Endometrial microvascular endothelial cells (primary cell): Measurements from ENCODE around the gene SNAI1. TPM values are rescaled to one million over a fixed set of nuclear protein-coding genes. Genes with fewer than 3 reads are reported as not detected.
"Not testable (repeated sequence)": the region's sequence is repeated elsewhere in the genome, so short reads cannot be mapped to it uniquely, and the experiment has no call there.

Source experiments
- in situ Hi-C: cut with HindIII; loops from 2 replicates; pipeline ENCODE4 v1.10.0; 2017; ENCODE audit warnings: low sequenced_read_pairs, low pct_unique_long_range_greater_than_20kb; ENCODE audit errors: inconsistent ontology term
- total RNA-seq: library from RNA; depleted of rRNA; stranded (reverse); fragments of >200 nt; gene quantifications from one replicate; pipeline ENCODE4 v1.2.3, GENCODE V29; 2015; ENCODE audit errors: inconsistent ontology term

Gene SNAI1
- total RNA-seq, 1 donor from 2014 or later = 4.0 TPM

DNA sequence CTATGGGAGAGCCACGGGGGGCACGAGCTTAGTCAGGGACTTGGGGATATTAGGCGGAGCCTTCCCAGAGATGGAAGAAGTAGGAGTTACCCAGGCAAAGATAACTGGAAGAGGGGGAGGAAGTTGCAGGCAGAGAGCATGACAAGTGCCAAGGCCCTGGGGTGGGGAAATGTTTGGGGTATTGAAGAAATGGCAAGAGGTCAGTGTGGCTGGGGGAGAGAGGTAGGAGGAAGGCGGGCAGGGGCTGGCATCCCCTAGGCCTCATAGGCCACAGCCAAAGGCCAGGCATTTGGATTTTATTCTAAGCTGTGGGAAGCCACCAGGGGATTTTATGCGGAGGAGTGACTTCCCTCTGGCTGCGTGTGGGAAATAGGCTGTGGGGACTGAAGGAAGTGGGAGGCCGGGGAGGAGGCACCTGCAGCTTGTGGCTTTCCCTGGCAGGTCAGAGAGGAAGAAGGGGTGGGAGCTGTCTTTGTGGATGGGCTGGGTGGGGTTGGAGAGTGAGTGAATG lies 22.7 kb downstream of the SNAI1 start:
- in situ Hi-C loops = no loop called here

DNA sequence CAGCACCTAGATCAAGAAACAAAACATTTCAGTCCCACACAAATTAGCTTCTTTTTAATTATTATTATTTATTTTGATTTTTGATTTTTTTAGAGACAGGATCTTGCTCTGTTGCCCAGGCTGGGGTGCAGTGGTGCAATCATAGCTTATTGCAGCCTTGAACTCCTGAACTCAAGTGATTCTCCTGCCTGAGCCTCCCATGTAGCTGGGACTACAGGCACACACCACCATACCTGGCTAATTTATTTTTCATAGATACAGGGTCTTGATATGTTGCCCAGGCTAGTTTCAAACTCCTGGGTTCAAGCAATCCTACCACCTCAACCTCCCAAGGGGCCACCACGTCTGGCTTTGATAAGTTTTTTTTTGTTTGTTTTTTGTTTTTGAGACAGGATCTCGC lies 24.6 kb downstream of the SNAI1 start:
- in situ Hi-C loops = no loop called here

DNA sequence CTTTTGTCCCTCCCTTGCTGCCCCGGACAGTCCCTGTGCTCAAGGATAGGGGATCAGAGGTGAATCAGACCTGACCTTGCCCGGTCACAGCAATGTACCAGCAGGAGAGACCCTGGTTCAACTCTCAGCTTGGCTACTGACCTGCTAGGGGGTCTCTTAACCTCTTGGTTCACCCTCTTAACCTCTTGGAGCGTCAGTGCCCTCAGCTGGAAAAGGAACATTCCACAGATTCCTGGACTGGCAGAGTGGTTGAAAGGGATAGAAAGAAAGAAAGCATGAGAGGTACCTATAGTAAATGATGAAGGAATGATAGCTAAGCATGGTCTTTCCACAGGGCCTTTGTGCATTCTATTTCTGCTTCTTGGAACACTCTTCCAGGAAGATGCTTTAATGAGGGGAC lies 25.2 kb downstream of the SNAI1 start:
- in situ Hi-C loops = no loop called here

DNA sequence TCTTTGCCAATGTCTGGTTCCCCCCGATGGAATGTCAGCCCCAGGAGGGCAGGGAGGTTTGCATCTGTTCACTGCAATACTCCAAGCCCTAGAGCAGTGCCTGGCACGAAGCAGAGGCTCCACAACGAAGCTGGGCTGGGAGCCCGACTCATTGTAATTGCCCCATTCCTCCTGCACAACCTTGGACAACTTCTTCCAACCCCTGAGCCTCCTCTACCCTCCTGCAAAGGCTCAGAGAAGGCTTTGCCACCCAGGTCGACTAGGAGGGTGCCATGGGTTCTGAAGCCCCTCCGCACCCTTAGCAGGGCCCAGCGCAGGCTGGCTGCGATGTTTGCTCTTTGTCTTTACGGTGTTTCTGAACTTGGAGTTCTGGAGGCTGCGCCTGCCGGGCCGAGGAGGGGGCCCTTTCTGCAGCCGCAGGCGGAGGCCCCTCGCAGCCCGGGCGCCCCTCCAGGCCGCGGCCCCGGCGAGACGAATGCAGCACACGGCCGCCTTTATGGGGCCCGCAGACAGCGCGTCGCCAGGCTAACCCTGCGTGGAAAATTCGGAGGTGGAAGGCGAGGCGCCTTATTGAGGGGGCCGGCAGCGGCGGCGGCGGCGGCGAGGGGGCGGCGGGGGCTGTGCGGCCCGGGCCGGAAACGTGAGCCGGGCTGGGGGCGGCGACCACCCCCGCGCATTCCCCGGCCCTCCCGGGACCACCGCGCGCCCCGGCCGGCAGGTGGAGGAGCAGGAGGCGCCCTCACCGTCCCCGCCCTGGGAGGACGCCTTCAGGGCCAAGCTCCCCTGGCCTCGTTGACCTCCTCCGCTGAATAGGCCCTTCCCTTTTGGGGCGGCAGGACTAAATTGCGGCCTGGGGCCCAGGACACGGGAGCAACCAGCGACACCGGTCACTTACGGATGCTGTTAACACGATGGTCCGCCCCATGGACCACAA lies 27.0 kb downstream of the SNAI1 start:
- in situ Hi-C loops = no loop called here

DNA sequence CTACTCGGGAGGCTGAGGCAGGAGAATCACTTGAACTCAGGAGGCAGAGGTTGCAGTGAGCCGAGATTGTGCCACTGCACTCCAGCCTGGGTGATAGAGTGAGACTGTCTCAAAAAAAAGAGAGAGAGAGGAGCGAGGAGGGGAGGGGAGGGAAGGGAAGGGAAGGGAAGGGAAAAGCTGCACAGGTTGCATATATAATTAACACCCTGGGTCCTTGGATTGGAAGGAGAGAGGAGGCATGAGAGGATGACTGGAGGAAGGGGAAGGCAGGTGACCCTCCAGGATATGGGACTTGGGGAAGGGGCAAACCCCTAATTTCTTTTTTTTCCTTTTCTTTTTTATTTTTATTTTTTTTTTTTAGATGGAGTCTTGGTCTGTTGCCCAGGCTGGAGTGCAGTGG lies 28.8 kb downstream of the SNAI1 start:
- in situ Hi-C loops = not testable (repeated sequence)

DNA sequence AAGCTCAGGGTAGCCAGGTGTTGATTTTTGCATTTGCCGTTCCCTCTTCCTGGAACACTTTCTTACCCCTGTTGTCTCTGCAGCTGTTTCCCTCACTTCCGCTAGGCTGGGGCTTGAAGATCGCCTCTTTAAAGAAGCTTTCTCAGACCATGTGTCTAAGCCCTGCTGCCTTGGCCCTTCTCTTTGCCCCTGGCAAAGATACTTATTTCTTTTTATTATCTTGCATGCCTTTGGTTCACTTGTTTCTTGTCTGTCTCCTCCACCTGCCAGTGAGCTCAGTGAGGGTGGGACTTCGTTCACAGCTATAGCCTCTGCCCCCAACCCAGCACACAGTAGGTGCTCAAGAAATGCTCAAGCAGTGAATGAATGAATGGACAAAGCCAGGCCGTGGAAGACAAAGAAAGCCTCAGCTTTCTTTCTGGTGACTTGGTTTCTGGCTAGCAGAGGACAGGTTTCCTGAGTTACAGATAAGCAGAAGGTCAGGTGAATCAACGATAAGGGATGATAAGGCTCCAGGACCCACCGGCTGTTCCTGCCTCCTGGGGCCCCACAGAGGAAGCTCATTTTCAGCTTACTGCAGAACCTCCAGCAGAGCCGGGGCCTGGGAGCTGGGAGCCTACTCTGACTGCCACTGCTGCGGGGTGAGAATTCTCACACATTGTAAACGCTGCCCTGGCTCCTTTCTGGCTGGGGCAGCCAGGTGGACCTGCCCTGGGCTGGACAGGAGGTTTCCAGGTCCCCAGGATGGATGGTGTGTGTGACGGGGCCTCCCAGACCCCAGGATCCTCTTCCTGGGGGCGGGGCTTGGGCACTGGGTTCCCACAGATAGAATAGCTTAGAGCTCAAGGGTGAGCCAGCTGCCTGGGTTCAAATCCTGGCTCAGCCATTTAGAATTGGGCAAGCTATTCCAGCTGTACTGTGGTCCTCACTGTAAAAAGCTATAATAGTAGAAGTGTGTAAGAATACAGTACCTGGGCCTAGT lies 29.8 kb downstream of the SNAI1 start:
- in situ Hi-C loops = no loop called here

DNA sequence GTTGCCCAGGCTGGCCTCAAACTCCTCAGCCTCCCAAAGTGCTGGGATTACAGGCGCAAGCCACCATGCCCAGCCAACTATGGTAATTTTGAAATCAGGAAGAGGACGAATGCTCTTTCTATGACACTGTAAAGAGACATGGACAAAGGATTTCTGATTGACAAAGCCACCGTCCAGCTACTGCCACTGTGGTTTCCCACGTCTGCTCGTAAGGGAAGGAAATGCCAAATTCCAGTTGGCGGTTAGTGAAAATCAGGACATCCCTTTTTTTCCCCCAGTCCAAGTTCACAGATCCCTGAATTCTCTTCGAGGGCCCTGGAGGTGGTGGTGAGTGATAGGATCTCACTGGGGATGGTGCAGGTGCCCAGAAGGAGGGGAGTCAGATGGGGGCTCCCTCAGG lies 31.2 kb downstream of the SNAI1 start:
- in situ Hi-C loops = no loop called here

DNA sequence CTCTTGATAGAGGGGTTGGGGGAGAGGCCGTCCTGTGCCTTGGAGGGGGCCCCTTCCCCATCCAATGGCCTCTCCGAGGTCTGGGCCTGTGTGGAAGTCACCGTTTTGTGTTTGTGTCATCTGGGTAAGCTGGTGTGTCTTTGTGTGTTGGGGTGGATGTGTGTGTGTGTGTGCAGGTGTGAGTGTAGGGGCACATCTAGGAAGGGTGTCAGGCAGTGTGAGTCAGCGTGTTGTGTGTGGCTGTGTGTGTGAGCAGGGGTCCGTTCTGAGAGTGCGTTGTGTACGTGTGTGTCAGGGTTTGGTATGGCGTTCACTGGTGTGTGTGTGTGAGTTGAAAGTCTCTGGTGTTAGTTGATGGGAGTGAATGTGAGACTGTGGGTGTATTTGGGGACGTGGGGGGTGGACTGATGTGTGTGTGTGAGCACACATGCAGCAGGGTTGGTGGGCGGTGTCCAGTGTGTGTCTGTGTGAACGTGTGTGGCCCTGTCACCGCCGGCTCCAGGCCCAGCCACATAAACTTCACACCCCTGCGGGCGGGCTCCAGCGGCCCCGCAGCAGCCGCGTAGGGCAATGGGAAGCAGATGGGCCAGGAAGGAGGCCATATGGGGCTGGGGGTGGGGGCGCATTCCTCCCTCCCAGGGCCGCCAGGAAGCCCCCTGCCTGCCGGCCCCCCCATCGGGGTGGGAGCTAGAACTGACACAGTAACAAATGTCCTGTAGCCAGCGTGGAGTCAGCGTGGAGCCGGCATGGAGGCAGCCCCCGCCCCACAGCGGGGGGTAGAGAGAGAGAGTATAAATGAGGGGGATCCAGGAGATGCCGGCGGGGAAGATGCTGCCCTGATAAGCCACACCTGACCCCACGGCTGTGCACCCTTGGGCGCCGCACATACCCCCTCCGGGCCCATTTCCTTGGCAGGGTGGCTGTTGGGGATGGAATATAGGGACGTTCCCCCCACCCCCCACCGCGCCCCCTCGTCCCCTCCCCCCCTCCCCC lies 32.1 kb downstream of the SNAI1 start:
- in situ Hi-C loops = no loop called here

DNA sequence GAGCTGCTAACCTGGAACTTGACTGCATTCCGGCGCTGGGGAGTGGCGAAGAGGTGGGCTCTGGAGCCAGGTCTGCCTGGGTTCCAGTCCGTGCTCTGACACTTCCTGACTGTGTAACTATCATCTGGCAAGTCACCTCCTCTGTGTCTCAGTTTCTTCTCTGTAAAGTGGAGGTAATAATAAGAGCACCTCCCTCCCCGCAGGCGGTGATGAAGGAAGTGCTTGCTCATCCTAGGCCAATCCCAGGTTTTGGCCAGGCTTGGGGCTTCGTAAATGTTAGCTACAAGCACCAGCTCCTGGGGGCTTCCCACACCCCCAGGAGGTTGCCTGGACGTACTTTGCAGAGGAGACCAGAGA lies 32.8 kb downstream of the SNAI1 start:
- in situ Hi-C loops = no loop called here

DNA sequence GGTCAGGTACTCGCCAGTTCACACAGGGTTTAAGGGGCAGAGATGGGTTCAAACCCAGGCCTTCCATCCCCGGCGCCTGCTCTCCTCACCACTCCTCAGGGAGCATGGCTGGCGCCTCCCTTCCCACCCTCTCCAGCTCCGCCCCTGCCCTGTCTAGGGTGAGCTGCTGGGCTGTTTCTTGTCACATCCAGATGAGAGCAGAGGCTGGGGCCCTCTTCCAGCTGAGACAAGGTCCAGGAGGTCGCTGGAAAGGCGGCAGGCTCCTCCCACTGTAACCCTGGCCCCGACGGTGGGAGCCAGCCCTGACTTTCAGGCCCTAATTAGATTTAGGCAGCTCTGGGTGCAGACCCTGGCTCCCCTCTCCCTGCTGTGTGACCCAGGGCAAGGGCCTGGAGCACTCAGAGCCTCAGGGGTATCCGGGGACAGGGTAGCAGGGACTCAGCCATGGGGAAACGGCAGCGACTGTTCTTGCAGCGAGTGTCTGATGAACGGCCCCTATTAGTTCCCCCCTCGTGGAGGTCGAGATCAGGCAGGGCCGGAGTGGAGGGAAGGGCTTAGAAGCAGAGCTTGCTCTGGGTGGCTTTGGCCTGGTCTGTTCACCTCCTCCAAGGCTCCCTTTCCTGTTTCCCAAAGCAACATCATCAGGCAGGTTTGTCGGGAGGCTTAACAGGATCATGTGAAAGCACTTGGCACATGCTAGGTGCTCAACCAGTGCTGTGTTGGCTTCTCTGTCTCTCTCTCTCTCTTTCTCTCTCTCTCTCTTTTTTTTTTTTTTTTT lies 33.4 kb downstream of the SNAI1 start:
- in situ Hi-C loops = no loop called here

DNA sequence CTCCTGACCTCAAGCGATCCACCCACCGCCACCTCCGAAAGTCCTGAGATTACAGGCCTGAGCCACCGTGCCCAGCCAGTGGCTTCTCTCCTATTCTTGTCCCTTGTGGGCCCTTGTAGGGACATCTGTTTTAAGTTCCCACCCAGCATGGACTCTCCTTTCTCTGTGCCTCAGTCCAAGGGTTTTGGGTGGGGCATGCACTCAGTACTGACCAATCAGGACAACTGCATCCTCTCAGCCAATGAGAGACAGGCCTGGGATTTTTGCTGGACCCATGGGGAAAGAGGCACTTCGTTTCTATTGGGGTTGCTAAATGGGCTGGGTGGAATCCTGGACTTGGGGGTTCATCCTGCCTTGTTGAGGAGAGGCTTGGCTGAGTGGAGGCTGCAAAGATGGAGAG lies 34.4 kb downstream of the SNAI1 start:
- in situ Hi-C loops = no loop called here

DNA sequence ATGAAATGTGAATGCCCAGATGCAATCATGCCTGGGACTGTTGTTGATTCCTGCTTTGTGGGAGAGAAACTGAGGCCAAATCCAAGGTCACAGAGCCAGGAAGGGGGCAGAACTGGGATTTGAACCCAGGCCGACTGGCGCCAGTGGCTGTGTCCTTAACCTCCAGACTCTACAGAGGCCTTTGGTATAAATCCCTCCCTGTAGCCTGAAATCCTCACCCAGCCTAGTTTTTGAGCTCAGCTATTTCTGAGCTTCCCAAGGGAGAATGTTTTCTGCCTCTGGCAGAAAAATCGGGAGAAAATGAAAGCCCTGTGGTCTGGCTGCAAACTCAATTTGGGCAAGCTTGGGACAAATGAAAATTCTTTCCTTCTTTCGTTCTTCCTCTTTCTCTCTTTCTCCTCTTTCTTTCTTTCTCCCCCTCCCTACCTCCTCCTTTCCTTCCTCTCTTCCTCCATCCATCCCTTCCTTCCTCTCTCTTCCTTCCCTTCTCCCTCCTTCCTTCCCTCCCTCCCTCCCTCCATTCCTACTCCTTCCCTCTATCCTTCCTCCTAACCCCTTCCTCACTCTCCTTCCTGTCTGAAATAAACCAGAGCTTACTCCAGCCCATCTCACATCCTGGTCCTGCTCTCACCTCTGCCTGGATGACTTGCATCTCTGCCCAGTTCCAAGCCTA lies 34.9 kb downstream of the SNAI1 start:
- in situ Hi-C loops = no loop called here

DNA sequence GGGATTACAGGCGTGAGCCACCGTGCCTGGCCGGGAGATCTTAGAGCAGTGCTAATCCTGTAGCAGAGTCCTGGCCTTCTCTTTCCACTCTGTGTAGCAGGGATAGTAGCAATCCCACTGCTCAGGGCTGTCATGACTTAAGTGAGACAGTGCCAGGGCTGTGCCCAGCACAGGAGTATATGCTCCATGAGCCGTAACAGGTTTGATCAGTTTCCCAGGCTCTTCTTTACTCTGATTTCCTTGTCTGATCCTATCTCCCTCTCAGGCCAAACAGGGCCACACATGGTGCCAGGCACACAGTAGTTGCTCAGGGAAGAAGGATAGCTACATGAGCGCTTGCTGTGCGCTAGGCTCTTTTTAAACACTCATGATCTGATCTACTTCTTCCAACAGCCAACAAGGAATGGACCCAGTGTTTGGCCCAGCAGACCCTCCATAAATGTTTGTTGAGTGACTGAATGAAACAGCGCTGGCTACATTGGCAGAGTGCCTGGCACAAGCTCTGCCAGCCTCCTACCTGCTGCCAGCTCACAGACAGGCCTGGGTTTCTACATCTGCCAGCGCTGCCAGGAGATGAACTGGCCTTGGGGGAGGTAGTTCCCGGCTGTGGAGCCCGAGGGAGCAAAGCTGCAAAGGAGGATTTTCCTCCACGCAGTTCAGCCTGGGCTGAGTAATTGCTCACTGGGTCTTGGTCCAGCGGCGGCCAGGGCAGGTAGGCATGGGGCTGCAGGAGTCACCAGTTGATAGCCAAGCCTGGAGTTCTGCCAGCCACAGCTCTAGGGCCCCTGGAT lies 36.9 kb downstream of the SNAI1 start:
- in situ Hi-C loops = no loop called here

DNA sequence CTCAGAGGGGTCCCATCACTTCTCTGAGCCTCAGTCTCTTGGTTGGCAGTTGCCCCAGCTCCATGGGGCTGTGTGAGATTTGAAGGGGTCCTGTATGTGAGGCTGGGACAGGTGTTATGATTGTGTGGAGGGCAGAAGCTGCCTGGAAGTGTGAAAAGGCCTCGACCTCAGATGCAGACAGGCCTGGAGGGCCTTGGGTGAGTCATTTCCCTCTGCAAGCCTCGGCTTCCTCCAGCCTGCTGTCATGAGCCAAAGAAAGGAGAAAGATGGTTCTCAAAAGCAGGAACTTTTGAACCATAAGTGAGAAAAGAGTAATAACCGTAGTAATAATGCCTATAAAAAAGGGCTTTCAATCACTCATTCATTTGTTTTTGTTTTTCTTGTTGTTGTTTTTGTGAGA lies 37.5 kb downstream of the SNAI1 start:
- in situ Hi-C loops = no loop called here

DNA sequence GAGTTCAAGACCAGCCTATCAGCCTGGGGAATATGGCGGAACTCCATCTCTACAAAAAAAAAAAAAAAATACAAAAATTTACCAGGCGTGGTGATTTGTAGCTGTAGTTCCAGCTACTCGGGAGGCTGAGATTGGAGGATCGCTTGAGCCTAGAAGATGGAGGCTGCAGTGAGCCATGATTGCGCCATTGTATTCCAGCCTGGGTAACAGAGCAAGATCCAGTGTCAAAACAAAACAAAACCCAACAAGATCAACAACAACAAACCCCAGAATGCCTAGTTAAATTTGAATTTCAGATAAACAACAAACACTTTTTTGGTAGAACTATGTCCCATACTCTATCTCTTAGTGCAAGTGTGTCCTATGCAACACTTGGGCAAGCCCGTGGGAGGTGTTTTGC lies 39.9 kb downstream of the SNAI1 start:
- in situ Hi-C loops = no loop called here

DNA sequence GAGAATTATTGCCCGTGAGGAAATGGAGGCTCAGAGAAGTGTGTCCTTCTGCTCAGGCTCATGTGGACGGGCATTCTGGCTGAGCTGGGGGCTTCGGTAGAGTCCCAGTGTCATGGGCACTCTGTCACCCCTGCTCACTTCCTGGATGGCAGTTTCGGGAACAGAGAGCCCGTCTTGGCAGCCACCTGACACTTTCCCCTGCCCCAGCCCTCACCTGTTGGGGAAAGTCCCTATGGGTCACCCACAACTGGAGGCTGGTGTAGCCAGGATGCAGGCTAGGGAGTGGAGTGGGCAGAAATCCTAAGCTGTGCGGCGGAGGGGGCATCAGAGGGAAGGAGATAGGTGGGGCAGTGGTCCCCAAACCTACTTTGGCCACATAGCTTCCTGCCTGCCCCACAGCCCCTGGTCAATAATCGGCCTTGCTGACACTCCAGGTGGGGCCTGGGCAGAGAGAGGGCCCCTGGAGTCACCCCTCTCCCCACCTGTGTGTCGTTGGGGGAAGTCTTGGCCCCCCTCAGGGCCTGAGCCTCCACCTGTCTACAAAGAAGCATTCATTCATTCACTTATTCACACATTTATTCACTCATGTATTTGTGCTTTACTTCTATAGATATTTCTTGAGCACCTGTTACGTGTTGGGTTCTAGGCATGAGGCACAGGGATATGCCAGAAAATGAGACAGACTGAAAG lies 40.5 kb downstream of the SNAI1 start:
- in situ Hi-C loops = no loop called here
